OCI-LY7 (cell line): Measurements from ENCODE around the gene NCF2. TPM values are rescaled to one million over a fixed set of nuclear protein-coding genes. Genes with fewer than 3 reads are reported as not detected.

Source experiments
- BruUV-seq: library from RNA; stranded (reverse); fragments of 400-500 nt; replicated peaks from 2 replicates; lab custom pipeline; 2021; lab: Mats Ljungman, UMichigan
- CTCF ChIA-PET: fragments of 300-600 bp; sonication (Branson Sonifier 250); formaldehyde crosslinking; loops from one replicate; lab custom pipeline; 2022; ENCODE audit warnings: antibody characterized with exemption; ENCODE audit not compliant: unreplicated experiment; lab: Charles Lee
- POLR2A ChIA-PET: fragments of 300-600 bp; sonication (Branson Sonifier 250); formaldehyde crosslinking; loops from one replicate; lab custom pipeline; 2022; ENCODE audit warnings: antibody characterized with exemption; lab: Charles Lee
- DNase-seq: peaks from one replicate; pipeline ENCODE4 v3.0.0-alpha.2; 2015; ENCODE audit warnings: low spot score
- H2AFZ ChIP-seq: fragments of 200-600 bp; sonication (generic), shearing (Covaris generic); 2 replicates; pipeline ENCODE4 v1.6.1; 2014; ENCODE audit warnings: mild to moderate bottlenecking, antibody characterized with exemption, low read length, moderate library complexity
- H3K27ac ChIP-seq: fragments of 200-600 bp; sonication (generic); 2 replicates; pipeline ENCODE4 v1.5.1; 2014; ENCODE audit warnings: mixed run types, low read depth, mild to moderate bottlenecking, moderate library complexity, low read length, inconsistent platforms; ENCODE audit not compliant: poor library complexity, severe bottlenecking
- H3K36me3 ChIP-seq: fragments of 200-600 bp; sonication (generic); 2 replicates; pipeline ENCODE4 v1.6.1; 2014; ENCODE audit warnings: mild to moderate bottlenecking, antibody characterized with exemption, low read length, moderate library complexity, mixed read lengths; ENCODE audit not compliant: insufficient read depth
- H3K4me1 ChIP-seq: fragments of 200-600 bp; sonication (generic); 2 replicates; pipeline ENCODE4 v1.5.1; 2014; ENCODE audit warnings: mild to moderate bottlenecking, low read length; ENCODE audit not compliant: insufficient read depth, poor library complexity, severe bottlenecking
- H3K4me2 ChIP-seq: fragments of 200-600 bp; sonication (generic); 2 replicates; pipeline ENCODE4 v1.6.1; 2014; ENCODE audit warnings: mild to moderate bottlenecking, low read length
- H3K4me3 ChIP-seq: fragments of 200-600 bp; sonication (generic); 2 replicates; pipeline ENCODE4 v1.5.1; 2014; ENCODE audit warnings: mild to moderate bottlenecking, low read depth, low read length; ENCODE audit not compliant: poor library complexity, severe bottlenecking
- H3K79me2 ChIP-seq: fragments of 200-600 bp; sonication (generic); 2 replicates; pipeline ENCODE4 v1.6.1; 2016; ENCODE audit warnings: low read depth, mild to moderate bottlenecking, low read length, moderate library complexity, mixed read lengths; ENCODE audit not compliant: insufficient read depth
- H3K9me2 ChIP-seq: fragments of 200-600 bp; sonication (generic); 2 replicates; pipeline ENCODE4 v1.6.1; 2016; ENCODE audit warnings: mild to moderate bottlenecking, low read length, mixed read lengths; ENCODE audit not compliant: insufficient read depth
- H3K9me3 ChIP-seq: fragments of 200-600 bp; sonication (generic); 2 replicates; pipeline ENCODE4 v1.6.1; 2014; ENCODE audit warnings: mild to moderate bottlenecking, mixed run types, low read length, mixed read lengths
- H4K20me1 ChIP-seq: fragments of 200-600 bp; sonication (generic); 2 replicates; pipeline ENCODE4 v1.6.1; 2014; ENCODE audit warnings: mild to moderate bottlenecking, antibody characterized with exemption, low read length, moderate library complexity, mixed read lengths; ENCODE audit not compliant: insufficient read depth
- CTCF ChIP-seq: fragments of 200-600 bp; sonication (generic); conservative IDR thresholded peaks from 2 replicates; pipeline ENCODE4 v1.5.1; 2014; ENCODE audit warnings: mild to moderate bottlenecking, antibody characterized with exemption, low read length, moderate library complexity, mixed read lengths
- EZH2phosphoT487 ChIP-seq: fragments of 200-600 bp; sonication (generic); IDR thresholded peaks from 2 replicates; pipeline ENCODE4 v1.6.1; 2018; ENCODE audit warnings: low read depth, borderline replicate concordance, mild to moderate bottlenecking, mixed run types, antibody characterized with exemption, low read length, moderate library complexity, mixed read lengths
- intact Hi-C: fragments of 100-400 bp; cut with micrococcal nuclease; formaldehyde crosslinking; loops from one replicate; pipeline ENCODE4 v1.10.0; 2022; ENCODE audit not compliant: unreplicated experiment
- total RNA-seq, 2 experiments: library from RNA; depleted of rRNA in 1 of 2; stranded (reverse); fragments of >200 nt in 1 of 2; shearing (Covaris generic) in 1 of 2; gene quantifications; 2 replicates each; pipeline ENCODE4 v1.2.3, GENCODE V29; 2014 to 2022

NCF2 gene
- total RNA-seq, 2 experiments from 2014 or later, result 4.0 to 17.4 TPM

- H3K27ac ChIP-seq, result no peak overlapping the region
- no peaks in the 10 kb centered on the region for H3K9me2 ChIP-seq
- ChIA-PET CTCF (no interaction called here), POLR2A (interaction anchor here (1.3 to 1.8 kb wide), 4 partner anchors 10 to 36 kb away, joined by 4 to 5 read pairs (median 4); no protein-coding TSS in a partner anchor)
- H4K20me1 ChIP-seq, result peaks cover 20% of the 10 kb centered on the region; the same call in 1 of the 2 replicates
- no peak for TF ChIP-seq CTCF
- no peak for TF ChIP-seq EZH2phosphoT487
- peaks cover 62% of the 10 kb centered on the region; the same call in 1 of the 2 replicates for H3K79me2 ChIP-seq
- H3K4me3 ChIP-seq, result no peak overlapping the region
- H3K9me3 ChIP-seq, result no peaks in the 10 kb centered on the region
- intact Hi-C loops, result no loop called here
- no peak overlapping the region for H3K4me2 ChIP-seq
- no peak for DNase-seq
- H2AFZ ChIP-seq, result no peak overlapping the region
- BruUV-seq, result no TSS peak
- peaks cover 13% of the 10 kb centered on the region for H3K4me1 ChIP-seq
- H3K36me3 ChIP-seq, result peaks cover 96% of the 10 kb centered on the region
Measured at GRCh38 chr1:183517401-183517800, 72.9 kb downstream of the NCF2 start.

GRCh38 chr1:183516725-183517124 is 73.5 kb downstream of the NCF2 start:
- H3K36me3 ChIP-seq, result peaks cover 96% of the 10 kb centered on the region
- H4K20me1 ChIP-seq, result peaks cover 20% of the 10 kb centered on the region; the same call in 1 of the 2 replicates
- H3K4me2 ChIP-seq, result no peak overlapping the region
- H3K4me1 ChIP-seq, result peaks cover 13% of the 10 kb centered on the region
- BruUV-seq, result no TSS peak
- no peak for DNase-seq
- CTCF ChIA-PET, result no interaction called here
- intact Hi-C loops, result no loop called here
- H3K79me2 ChIP-seq, result peaks cover 63% of the 10 kb centered on the region; the same call in 1 of the 2 replicates
- no peak overlapping the region for H3K4me3 ChIP-seq
- no peak overlapping the region for H2AFZ ChIP-seq
- no peaks in the 10 kb centered on the region for H3K9me2 ChIP-seq
- TF ChIP-seq EZH2phosphoT487 (no peak), CTCF (no peak)
- POLR2A ChIA-PET, result interaction anchor here (1.5 kb wide), 1 partner anchor 9 kb away, joined by 4 read pairs; no protein-coding TSS in a partner anchor
- H3K9me3 ChIP-seq, result no peaks in the 10 kb centered on the region
- peak overlapping the region; percentile 11 for H3K27ac ChIP-seq

- TF ChIP-seq EZH2phosphoT487 (no peak), CTCF (no peak)
- no TSS peak for BruUV-seq
- no peak overlapping the region for H3K4me2 ChIP-seq
Measured at GRCh38 chr1:183515002-183515689, 75.1 kb downstream of the NCF2 start.

More at GRCh38 chr1:183515002-183515689, 75.1 kb downstream of the NCF2 start:
- H3K9me2 ChIP-seq, result no peaks in the 10 kb centered on the region
- peaks cover 71% of the 10 kb centered on the region for H3K79me2 ChIP-seq
- H4K20me1 ChIP-seq, result peaks cover 23% of the 10 kb centered on the region; the same call in 1 of the 2 replicates
- no peaks in the 10 kb centered on the region for H3K9me3 ChIP-seq
- DNase-seq, result no peak
- H2AFZ ChIP-seq, result no peak overlapping the region
- ChIA-PET POLR2A (interaction anchor here (1.7 to 2.1 kb wide), 2 partner anchors 10 to 17 kb away, joined by 4 to 8 read pairs; no protein-coding TSS in a partner anchor), CTCF (no interaction called here)
- peaks cover 91% of the 10 kb centered on the region for H3K36me3 ChIP-seq
- H3K4me3 ChIP-seq, result no peak overlapping the region
- intact Hi-C loops, result no loop called here
- no peak overlapping the region for H3K27ac ChIP-seq
- peaks cover 14% of the 10 kb centered on the region for H3K4me1 ChIP-seq
